HCT116 (cell line): ENCODE results near the gene GRAP.

ENCODE experiments used
- CEBPB ChIP-seq: IDR thresholded peaks from 2 replicates; pipeline ENCODE4 v1.6.1; 2012; ENCODE audit warnings: low read depth
- CTCF ChIP-seq, 3 experiments: fragments of 200-600 bp in 1 of 3; sonication (generic) in 1 of 3; IDR thresholded peaks in 2 of 3; conservative IDR thresholded peaks in 1 of 3; 2 replicates each; pipeline ENCODE4 v1.5.1; 2012 to 2017; ENCODE audit warnings: low read depth in 2 of 3, low read length in 2 of 3, antibody characterized with exemption in 1 of 3, borderline replicate concordance in 1 of 3, control low read depth in 1 of 3, mild to moderate bottlenecking in 1 of 3, mixed read lengths in 1 of 3, mixed run types in 1 of 3, moderate library complexity in 1 of 3; ENCODE audit not compliant: insufficient read depth in 1 of 3
- EZH2 ChIP-seq: fragments of 200-600 bp; sonication (generic); IDR thresholded peaks from 2 replicates; pipeline ENCODE4 v1.6.1; 2017; ENCODE audit warnings: antibody characterized with exemption, mixed run types
- FOSL1 ChIP-seq: IDR thresholded peaks from 2 replicates; pipeline ENCODE4 v1.6.1; 2012; ENCODE audit warnings: low read depth
- JUND ChIP-seq: IDR thresholded peaks from 2 replicates; pipeline ENCODE4 v1.6.1; 2012
- MAX ChIP-seq: IDR thresholded peaks from 2 replicates; pipeline ENCODE4 v1.6.1; 2012
- POLR2A ChIP-seq: IDR thresholded peaks from 2 replicates; pipeline ENCODE4 v1.7.0; 2011; ENCODE audit warnings: borderline replicate concordance; ENCODE audit not compliant: insufficient read depth, insufficient read length; ENCODE audit errors: extremely low read depth
- RAD21 ChIP-seq: IDR thresholded peaks from 2 replicates; pipeline ENCODE4 v1.6.1; 2012; ENCODE audit warnings: low read depth, mild to moderate bottlenecking
- SIN3A ChIP-seq: IDR thresholded peaks from 2 replicates; pipeline ENCODE4 v1.6.1; 2012; ENCODE audit warnings: low read depth
- TCF7L2 ChIP-seq: IDR thresholded peaks from 2 replicates; pipeline ENCODE4 v1.7.0; 2011; ENCODE audit warnings: borderline replicate concordance, inconsistent platforms; ENCODE audit not compliant: insufficient read depth, insufficient read length; ENCODE audit errors: extremely low read depth
- YY1 ChIP-seq: IDR thresholded peaks from 2 replicates; pipeline ENCODE4 v1.6.1; 2011; ENCODE audit warnings: low read length, low read depth, moderate library complexity, mild to moderate bottlenecking; ENCODE audit not compliant: insufficient replicate concordance; ENCODE audit errors: extremely low read depth
- ZNF274 ChIP-seq: fragments of 200-500 bp; sonication (Bioruptor generic); IDR thresholded peaks from 2 replicates; pipeline ENCODE4 v1.6.1; 2014; ENCODE audit warnings: mild to moderate bottlenecking, low read depth, low read length, inconsistent platforms
- TF ChIP-seq, protein P1 (sequence below): IDR thresholded peaks from 2 replicates; pipeline ENCODE4 v1.6.1; 2012; ENCODE audit warnings: low read depth

DNA sequence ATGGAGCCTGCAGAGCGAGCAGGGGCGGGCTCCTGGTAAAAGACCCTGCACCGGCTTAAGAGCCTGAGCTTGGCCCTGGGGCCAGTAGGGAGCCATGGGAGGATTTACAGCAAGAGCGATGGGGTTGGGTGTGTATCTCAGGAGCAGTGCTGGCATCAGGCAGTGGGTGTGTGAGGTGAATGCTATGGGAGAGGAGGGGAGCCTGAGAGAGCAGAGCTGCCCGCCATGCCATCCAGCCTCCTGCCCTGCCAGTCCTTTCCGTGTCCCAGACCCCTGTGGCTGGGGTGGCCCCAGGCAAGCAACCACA lies 65.5 kb downstream of the GRAP start:
- TF ChIP-seq CTCF (IDR thresholded peaks at IDR 0.05 in 2 of 3, conservative IDR thresholded peaks at IDR 0.05 in 1 of 3; ENCODE audit: borderline replicate concordance in 1 of 3, insufficient read depth in 1 of 3, low read depth in 2 of 3, low read length in 2 of 3) = no peak
- TF ChIP-seq YY1 = no peak
- no peak for TF ChIP-seq POLR2A
- no peak for TF ChIP-seq MAX
- TF ChIP-seq ZNF274 = no peak
- no peak for TF ChIP-seq JUND
- TF ChIP-seq EZH2 = no peak
- TF ChIP-seq FOSL1 = no peak
- TF ChIP-seq RAD21 = no peak
- TF ChIP-seq CEBPB = no peak
- TF ChIP-seq SIN3A = no peak
- TF ChIP-seq TCF7L2 = no peak
- TF ChIP-seq, protein P1, sequence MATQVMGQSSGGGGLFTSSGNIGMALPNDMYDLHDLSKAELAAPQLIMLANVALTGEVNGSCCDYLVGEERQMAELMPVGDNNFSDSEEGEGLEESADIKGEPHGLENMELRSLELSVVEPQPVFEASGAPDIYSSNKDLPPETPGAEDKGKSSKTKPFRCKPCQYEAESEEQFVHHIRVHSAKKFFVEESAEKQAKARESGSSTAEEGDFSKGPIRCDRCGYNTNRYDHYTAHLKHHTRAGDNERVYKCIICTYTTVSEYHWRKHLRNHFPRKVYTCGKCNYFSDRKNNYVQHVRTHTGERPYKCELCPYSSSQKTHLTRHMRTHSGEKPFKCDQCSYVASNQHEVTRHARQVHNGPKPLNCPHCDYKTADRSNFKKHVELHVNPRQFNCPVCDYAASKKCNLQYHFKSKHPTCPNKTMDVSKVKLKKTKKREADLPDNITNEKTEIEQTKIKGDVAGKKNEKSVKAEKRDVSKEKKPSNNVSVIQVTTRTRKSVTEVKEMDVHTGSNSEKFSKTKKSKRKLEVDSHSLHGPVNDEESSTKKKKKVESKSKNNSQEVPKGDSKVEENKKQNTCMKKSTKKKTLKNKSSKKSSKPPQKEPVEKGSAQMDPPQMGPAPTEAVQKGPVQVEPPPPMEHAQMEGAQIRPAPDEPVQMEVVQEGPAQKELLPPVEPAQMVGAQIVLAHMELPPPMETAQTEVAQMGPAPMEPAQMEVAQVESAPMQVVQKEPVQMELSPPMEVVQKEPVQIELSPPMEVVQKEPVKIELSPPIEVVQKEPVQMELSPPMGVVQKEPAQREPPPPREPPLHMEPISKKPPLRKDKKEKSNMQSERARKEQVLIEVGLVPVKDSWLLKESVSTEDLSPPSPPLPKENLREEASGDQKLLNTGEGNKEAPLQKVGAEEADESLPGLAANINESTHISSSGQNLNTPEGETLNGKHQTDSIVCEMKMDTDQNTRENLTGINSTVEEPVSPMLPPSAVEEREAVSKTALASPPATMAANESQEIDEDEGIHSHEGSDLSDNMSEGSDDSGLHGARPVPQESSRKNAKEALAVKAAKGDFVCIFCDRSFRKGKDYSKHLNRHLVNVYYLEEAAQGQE = no peak
